Measurements from ENCODE around the gene BAG1. TPM values are rescaled to one million over a fixed set of nuclear protein-coding genes. Genes with fewer than 3 reads are reported as not detected.

Gene BAG1
- total RNA-seq, 3 donors from 2014 or later: 34.7 to 54.7 (median 44.9) TPM

GRCh38 chr9:33285502-33285901 is 21.0 kb upstream of the BAG1 start:
- Histone ChIP-seq H3K27ac (no peak overlapping the region), H3K27me3 (no peaks in the 10 kb centered on the region), H3K36me3 (no peaks in the 10 kb centered on the region), H3K9me3 (no peaks in the 10 kb centered on the region), H3K4me1 (no peaks in the 10 kb centered on the region), H3K4me3 (no peak overlapping the region)
- TF ChIP-seq POLR2A (IDR thresholded peaks at IDR 0.05): no peak
- TF ChIP-seq CTCF (IDR thresholded peaks at IDR 0.05): no peak
- no peak for TF ChIP-seq POLR2AphosphoS5 (IDR thresholded peaks at IDR 0.05)
- intact Hi-C loops (cut with DNase I; ENCODE audit: low total_unique reads): no loop called here
- no peak for DNase-seq (ENCODE audit: low spot score in 2 of 2)

GRCh38 chr9:33277484-33277883 is 13.0 kb upstream of the BAG1 start:
- Histone ChIP-seq H3K4me3 (no peak overlapping the region), H3K27me3 (no peaks in the 10 kb centered on the region)

GRCh38 chr9:33273972-33274328 is 9.4 kb upstream of the BAG1 start:
- Histone ChIP-seq H3K9me3 (no peaks in the 10 kb centered on the region), H3K27ac (no peak overlapping the region), H3K4me3 (no peak overlapping the region), H3K4me1 (no peaks in the 10 kb centered on the region), H3K27me3 (no peaks in the 10 kb centered on the region), H3K36me3 (peaks cover 15% of the 10 kb centered on the region)
- DNase-seq (ENCODE audit: low spot score in 2 of 2): no peak
- TF ChIP-seq POLR2AphosphoS5 (IDR thresholded peaks at IDR 0.05) (no peak), CTCF (IDR thresholded peaks at IDR 0.05) (no peak), POLR2A (IDR thresholded peaks at IDR 0.05) (no peak)
- intact Hi-C loops (cut with DNase I; ENCODE audit: low total_unique reads): no loop called here

More at GRCh38 chr9:33277484-33277883, 13.0 kb upstream of the BAG1 start:
- intact Hi-C loops (cut with DNase I; ENCODE audit: low total_unique reads): loop anchor here (5.0 kb wide), 2 partner anchors 540 to 655 kb away; partner anchors contain the start of gene UBE2R2
- H3K9me3 ChIP-seq: no peaks in the 10 kb centered on the region
- H3K27ac ChIP-seq: no peak overlapping the region
- H3K36me3 ChIP-seq: peaks cover 10% of the 10 kb centered on the region
- no peak for DNase-seq (ENCODE audit: low spot score in 2 of 2)
- no peak for TF ChIP-seq POLR2A (IDR thresholded peaks at IDR 0.05)
- no peak for TF ChIP-seq POLR2AphosphoS5 (IDR thresholded peaks at IDR 0.05)
- TF ChIP-seq CTCF (IDR thresholded peaks at IDR 0.05): no peak
- no peaks in the 10 kb centered on the region for H3K4me1 ChIP-seq

- peaks cover 15% of the 10 kb centered on the region for H3K36me3 ChIP-seq
- no peaks in the 10 kb centered on the region for H3K27me3 ChIP-seq
- no peak overlapping the region for H3K27ac ChIP-seq
- no peak for DNase-seq (ENCODE audit: low spot score in 2 of 2)
- H3K9me3 ChIP-seq: no peaks in the 10 kb centered on the region
- H3K4me1 ChIP-seq: no peaks in the 10 kb centered on the region
- intact Hi-C loops (cut with DNase I; ENCODE audit: low total_unique reads): no loop called here
- TF ChIP-seq POLR2AphosphoS5 (IDR thresholded peaks at IDR 0.05) (no peak), CTCF (IDR thresholded peaks at IDR 0.05) (no peak), POLR2A (IDR thresholded peaks at IDR 0.05) (no peak)
- no peak overlapping the region for H3K4me3 ChIP-seq
Measured at GRCh38 chr9:33273266-33273971, 8.9 kb upstream of the BAG1 start.

GRCh38 chr9:33272061-33272460 is 7.6 kb upstream of the BAG1 start:
- no peaks in the 10 kb centered on the region for H3K9me3 ChIP-seq
- H3K36me3 ChIP-seq: peaks cover 15% of the 10 kb centered on the region
- H3K4me1 ChIP-seq: no peaks in the 10 kb centered on the region
- intact Hi-C loops (cut with DNase I; ENCODE audit: low total_unique reads): no loop called here
- no peak for TF ChIP-seq CTCF (IDR thresholded peaks at IDR 0.05)
- no peak for TF ChIP-seq POLR2A (IDR thresholded peaks at IDR 0.05)
- no peak for TF ChIP-seq POLR2AphosphoS5 (IDR thresholded peaks at IDR 0.05)
- H3K27ac ChIP-seq: no peak overlapping the region
- no peak for DNase-seq (ENCODE audit: low spot score in 2 of 2)
- no peak overlapping the region for H3K4me3 ChIP-seq
- H3K27me3 ChIP-seq: no peaks in the 10 kb centered on the region
